HG02840 (cell line): ENCODE results near the gene FZR1.
"Not testable (repeated sequence)": the region's sequence is repeated elsewhere in the genome, so short reads cannot be mapped to it uniquely, and the experiment has no call there.

ENCODE experiments used
- ATAC-seq: cut with Tn5 transposase; IDR thresholded peaks from one replicate; pipeline ENCODE4 v1.9.1; 2021; ENCODE audit warnings: mild to moderate bottlenecking, moderate library complexity, moderate number of reproducible peaks; ENCODE audit not compliant: unreplicated experiment, low FRiP score

Gene FZR1

DNA sequence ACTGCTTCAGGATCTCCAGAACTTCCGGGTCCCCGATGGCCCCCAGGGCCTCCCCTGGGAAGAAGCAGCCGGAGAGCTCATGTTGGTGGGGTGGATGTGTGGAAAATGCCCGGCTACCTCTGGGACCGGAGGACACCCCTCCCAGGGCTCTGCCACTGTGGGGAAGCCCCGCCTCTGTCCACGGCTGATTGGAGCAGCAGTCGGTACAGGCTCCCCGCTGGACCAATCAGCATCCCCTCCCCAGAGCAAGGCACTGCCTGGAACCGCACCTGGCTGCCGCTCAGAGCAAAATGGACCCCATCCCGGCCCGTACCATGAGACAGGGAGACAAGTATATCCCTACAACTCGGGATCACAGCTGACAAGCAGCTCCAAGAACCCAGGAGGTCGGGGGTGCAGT is 12.1 kb upstream of the FZR1 start:
- ATAC-seq, result no peak

DNA sequence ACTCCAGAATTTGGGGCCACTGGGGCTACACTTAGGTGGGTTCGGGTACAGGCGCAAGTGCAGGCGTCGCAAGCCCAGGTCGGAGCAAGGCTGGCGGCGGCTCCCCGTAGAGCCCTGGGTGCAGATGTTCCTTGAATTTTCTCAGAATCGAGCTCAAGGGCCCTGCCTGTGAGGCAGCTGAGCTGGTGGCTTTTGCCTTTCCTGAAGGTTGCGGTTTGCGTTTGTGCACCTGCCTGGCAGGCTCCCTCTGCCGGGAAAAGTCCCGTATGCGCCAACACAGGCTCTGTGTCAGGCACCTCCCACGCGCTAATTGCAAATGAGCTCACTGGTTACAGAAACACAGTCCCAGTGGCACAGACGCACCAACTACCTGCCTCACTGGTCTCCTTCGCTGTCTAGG is 11.6 kb upstream of the FZR1 start:
- no peak for ATAC-seq

DNA sequence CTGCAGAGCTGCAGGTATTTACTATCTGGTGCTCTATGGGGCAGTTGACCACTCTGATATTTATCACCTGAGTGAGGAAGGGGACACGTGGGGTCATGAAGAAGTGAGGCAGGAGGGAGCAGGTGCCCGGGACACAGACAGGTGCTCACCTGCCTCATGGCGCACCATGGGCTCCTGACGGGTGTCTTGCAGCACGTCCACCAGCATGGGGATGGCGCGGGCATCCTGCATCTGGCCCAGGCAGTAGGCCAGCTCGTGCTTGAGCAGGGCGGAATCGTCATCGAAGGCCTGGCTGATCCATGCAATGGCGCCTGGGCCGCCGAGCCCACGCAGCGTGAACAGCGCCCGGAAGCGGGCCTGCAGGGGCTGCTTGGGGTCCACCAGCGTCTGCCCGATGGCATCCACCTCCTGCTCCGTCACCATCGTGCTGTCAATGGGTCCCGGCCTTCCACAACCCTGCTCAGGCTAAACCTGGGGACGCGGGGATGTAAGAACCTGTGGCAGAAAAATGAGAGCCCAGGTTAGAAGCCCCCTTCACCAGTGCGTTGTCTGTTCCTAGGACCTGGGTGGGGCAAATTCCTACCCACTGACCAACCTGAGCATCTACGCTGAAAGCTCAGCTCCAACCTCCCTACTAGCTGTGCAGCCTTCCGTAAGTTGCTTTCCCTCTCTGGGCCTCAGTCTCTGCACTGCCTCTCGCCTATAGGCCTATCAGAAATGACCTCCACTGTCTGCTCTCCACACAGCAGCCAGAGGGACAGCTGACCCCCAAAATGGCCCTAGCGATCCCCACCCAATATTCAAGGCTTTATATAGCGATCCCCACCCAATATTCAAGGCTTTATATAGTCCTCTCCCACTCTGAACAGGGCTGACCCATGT is 9.5 kb upstream of the FZR1 start:
- no peak for ATAC-seq

DNA sequence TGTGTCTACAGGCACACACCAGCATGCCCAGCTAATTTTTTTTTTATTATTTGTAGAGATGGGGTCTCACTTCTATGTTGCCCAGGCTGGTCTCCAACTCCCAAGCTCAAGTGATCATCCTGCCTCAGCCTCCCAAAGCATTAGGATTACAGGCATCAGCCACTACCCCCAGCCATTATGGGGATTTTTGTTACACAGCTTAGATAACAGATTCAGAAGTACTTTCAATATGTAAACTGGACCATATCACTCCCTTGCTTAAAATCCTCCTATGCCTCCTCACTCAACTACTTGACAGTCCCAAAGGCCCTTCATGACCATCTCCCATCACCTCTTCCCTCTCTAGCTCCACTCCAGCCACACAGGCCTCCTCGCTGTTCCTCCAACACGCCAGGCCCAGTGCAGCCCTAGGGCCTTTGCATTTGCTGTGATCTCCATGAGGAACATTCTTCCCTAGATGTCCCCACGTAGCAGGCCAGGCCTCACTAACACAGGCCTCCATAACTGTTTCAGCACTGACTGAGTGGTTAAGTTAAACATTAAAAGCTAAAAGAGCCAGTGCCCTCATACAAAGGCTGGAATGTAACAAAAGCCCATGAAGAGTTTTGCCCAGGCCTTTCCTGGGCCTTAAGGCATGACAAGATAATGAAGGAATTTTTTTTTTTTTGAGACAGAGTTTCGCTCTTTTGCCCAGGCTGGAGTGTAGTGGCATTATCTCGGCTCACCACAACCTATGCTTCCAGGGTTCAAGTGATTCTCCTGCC is 8.2 kb upstream of the FZR1 start:
- no peak for ATAC-seq

DNA sequence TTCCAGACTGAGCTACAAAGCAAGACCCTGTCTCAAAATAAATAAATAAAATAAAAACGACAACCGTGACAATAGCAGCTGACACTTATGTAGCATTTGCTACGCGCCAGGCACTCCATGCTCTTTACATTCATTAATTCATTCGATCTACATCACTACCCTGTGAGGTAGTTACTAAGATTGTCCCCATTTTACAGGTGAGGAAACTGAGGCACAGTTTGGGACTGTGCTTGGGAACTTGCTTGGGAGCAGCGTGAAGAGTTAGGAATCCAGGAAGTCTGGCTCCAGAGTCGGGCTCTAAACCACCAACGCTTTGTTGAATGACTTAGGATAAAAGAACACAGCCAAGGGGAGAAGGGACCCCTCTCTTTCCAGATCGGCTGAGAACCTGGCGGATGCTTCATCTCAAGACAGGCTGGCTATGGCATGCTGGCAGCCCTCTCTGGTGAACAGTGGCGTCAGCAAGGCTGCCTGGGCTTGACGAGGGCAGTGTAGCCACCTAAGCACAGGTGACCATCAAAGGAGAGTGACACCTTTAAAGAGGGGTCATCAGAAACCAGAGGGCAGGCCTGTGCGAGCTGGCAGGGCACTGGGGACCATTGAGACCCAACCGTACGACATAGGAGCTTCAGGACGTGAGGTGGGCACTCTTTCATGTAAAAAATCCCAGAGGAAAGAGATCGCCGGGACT is 6.2 kb upstream of the FZR1 start:
- ATAC-seq, result no peak

DNA sequence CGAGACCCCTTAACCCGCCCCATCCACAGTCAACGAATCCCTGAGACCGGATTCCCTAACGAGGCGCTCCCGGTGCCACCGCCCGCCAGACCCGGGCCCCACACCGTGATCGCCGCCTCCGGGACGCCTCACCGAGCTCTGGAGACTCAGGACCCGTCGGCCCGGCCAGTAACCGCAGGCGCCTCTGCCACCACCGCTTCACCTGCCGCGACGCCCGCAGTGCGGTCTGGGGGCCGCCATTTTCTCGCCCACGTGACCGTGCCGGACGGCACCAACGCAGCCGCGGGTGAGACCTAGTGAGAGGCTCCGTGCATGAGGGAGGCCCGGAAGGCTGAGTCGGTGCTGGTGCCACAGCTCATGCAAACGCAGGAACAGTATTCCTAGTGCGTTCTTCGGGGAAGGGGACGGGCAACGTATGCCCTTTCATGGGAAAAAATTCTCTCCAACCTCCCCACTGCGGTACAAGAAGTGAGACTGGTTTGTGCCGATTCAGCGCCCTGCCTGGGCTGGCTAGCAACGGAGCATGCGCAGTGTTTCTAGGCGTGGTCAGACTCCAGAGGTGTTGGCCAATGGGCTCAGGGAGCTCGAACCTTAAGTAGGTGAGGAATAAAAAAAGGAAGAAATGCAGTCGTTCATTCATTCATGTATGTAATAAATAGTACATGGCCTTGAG is 5.5 kb upstream of the FZR1 start, which contains the start of gene DOHH:
TSS of gene DOHH (minus strand) at position 246 of the 673 bp plus-strand sequence. CDS start 3,860 bp downstream, outside the sequence.
- ATAC-seq, result peak; percentile 81

DNA sequence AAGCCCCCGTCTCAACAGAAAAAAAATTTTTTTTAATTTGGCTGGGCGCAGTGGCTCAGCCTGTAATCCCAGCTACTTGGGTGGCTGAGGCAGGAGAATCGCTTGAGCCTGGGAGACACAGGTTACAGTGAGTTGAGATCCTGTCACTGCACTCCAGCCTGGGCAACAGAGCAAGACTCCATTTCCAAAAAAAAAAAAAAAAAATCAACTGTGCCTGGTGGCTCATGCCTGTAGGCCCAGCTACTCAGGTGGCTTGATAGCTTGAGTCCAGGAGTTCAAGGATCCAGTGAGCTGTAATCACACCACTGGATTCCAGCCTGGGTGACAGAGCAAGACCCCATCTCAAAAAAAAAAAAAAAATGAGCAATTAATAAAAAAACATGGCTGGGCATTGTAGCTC is 4.3 kb upstream of the FZR1 start:
- no peak for ATAC-seq

DNA sequence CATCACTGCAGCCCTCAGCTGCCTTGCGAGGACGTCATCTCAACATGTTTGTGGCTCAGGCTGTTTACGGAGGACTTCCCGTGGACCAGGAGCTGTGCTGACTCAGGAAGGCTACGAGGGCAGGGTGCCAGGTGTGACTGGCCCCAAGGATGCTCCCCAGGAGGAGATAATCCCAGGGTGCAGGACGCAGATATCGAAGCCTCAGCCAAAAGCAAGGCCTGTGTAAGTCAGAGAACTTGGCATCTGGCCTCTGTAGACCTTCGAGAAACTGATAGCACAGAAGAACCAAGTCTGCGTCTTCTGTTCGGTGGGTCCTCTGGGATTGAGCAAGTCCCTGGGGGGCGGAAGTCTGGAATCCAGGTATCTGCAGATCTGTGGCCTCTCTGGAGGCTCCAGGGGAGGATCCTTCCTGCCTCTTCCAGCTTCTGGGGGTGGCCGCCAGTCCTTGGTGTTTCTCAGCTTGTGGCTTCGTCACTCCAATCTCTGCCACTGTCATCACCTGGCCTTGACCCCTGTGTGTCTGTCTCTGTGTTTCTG is 3.0 kb upstream of the FZR1 start:
- ATAC-seq, result no peak

DNA sequence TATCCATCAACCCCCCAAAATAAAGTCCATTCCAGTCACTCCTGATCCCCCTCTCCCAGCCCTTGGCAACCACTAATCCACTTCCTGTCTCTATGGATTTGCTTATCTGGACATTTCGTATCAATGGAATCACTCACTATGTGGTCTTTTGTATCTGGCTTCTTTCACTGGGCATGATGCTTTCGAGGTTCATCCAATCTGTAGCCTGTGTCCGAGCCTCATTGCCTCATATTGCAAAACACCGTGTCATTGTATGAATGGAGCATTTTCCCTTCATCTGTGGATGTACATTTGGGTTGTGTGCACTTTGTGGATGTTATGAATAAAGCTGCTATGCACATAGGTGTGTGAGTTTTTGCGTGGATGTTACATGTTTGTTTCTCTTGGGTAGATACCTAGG is 1.4 kb upstream of the FZR1 start:
- ATAC-seq, result no peak

DNA sequence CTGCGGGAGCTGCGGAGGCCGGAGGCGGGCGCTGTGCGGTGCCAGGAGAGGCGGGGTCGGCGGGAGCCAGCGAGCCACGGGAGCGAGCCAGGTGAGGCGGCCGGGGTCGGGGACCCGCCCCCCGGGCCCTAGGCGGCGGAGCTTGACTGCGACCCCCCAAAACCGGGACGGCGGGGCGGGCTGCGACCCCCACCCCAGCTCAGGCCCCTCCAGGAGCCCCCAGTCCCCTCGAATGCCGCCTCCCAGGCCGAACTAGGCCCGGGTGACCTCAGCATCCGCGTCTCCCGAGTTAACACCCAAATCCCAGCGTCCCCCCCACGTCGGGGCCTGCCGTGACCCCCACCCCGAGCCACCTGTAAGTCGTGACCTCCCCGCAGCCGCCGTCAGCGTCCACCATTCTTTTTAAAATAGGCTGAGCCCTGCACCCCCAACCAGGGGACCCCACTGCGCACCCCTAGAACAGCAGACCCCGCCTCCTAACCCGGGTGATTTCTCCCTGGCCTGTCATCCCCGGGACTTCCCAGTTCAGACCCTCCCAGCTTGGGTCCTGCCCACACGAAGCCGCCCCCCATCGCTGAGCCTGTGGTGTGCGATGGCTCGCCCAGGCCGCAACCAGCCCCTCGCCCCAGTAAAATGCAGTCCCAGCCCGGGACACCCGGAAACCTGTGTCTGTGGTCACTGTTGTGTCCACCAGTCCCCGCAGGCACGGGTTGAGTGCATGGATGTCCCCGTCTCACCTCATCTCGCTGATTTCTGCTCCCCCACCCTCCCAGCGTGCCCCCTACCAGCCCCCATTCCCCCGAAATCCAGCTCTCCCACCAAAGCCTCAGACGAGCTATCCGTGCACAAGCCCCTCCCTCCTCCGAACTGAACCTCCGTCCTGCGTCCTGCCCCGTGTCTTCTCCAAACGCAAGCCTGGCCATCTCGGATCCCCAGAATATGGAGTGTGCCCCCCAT is 551 bp downstream of the FZR1 start:
- peak; percentile 43 for ATAC-seq

DNA sequence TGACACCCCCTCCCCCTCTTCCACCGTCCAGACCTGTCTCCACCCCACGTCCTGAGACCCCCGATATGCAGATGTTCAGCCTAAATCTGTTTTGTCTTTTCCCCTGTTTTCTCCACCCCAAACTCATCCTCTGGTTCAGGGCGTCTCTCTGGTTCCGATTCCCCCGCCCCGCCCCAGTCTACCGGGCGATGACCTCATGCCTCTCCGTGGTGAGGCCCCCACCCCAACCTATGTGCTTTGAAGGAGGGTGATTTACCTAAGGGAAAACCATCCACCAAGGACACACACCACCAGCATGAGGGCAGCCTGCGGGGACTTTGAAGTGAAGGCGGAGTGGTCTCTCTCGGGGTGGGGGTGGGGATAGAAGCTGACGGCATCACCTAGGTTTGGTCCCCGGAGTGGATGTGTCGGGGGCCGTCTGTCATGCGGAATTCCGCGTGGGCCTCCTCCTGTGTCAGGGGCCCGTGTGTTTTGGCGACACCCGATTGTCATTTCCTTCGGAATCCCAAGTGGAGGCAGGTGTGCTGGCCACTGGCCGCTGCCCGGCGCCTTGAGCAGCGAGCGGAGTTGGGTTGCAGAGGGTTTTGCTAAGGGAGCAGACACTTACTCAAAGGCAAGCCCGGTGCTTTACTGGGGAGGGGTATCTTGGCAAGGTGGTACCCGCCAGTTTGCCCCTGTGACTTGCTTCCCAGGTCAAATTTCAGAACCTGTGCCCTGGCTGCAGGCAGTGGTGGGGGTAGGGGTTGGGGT is 1.4 kb downstream of the FZR1 start:
- ATAC-seq, result no peak

DNA sequence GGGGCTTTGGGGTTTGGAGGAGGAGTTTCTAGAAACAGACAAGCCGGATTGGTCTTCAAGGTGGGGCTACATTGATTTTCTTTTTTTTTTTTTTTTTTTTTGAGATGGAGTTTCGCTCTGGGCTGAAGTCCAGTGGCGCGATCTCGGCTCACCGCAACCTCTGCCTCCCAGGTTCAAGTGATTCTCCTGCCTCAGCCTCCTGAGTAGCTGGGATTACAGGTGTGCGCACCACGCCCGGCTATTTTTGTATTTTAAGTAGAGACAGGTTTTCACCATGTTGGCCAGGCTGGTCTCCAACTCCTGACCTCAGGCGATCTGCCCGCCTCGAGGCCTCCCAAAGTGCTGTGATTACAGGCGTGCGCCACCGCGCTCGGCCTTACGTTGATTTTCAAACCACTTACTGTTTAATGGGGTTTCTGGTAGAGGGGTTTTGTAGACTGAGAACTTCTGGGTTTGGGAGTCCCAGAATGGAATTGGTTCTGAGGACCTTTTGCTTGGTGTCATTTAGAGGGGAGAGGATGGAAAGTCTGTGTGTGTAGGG is 2.1 kb downstream of the FZR1 start:
- not testable (repeated sequence) for ATAC-seq

DNA sequence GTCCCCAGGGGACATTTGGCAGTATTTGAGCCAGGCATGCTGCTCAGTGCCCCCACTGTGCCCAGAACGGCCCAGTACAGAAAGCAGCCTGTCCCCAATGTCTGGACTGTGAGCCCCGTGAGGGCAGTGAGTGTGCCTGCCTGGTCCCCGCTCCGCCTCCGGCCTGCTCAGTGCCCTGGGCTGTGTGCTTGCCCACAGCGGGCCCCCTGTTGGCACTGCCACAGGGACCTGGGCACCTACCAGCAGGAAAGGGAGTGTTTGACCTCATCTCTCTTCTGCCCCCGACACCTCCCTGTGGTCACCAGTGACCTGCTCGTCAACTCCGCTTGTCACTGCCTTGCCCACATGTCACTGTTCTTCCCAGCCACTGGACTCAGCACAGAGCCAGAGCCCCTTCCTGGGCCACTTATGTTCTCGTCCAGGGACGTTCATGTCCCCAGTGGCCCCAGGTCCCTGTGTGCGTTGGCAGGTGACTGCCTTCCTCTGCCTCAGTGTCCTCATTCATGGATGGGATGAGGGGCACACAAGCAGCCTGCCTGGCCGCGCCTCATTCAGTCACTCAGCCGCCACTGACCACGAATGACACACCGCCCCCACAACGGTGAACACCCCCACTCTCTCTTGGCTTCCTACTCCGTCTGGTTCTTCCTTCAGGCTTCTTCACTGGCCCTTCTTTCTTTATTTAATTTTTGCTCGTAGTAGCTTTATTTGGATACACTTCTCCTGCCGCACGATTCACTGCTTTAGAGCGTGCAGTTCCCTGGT is 2.8 kb downstream of the FZR1 start:
- ATAC-seq, result no peak

DNA sequence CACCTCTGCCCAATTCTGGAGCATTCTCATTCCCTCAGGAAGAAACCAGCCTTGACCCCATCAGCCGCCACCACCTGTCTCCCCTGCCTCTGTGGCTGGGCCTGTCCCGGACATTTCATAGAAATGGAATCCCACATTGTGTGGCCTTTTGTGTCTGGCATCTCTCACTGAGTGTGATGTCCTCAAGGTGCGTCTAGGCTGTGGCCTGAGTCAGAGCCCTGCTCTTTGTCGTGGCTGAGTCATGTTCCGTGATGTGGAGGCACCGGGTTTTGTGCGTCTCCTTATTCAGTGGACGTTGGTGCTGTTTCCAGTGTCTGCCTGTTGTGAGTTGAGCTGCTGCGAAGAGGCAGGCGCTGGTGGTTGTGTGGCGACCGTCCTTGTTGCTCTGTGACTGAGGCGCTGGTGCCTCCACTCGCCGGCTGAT is 3.5 kb downstream of the FZR1 start:
- no peak for ATAC-seq

DNA sequence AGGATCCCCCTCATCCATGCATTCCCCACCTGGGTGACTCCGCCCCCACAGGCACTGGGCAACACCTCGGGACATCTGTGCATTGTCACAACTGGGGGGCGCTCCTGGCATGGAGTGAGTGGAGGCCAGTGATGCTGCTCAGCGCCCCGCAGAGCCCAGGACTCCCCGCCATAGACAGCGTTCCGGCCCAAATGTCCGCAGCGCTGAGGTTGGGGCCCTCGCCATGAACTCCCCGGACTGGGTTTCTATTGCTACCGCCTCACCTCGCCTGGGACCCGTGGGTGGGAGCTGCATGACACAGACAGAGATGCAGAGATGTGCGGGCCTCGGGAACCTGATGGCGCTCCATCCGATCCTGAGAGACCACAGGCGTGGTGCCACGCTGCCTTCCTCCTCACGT is 4.6 kb downstream of the FZR1 start:
- no peak for ATAC-seq

DNA sequence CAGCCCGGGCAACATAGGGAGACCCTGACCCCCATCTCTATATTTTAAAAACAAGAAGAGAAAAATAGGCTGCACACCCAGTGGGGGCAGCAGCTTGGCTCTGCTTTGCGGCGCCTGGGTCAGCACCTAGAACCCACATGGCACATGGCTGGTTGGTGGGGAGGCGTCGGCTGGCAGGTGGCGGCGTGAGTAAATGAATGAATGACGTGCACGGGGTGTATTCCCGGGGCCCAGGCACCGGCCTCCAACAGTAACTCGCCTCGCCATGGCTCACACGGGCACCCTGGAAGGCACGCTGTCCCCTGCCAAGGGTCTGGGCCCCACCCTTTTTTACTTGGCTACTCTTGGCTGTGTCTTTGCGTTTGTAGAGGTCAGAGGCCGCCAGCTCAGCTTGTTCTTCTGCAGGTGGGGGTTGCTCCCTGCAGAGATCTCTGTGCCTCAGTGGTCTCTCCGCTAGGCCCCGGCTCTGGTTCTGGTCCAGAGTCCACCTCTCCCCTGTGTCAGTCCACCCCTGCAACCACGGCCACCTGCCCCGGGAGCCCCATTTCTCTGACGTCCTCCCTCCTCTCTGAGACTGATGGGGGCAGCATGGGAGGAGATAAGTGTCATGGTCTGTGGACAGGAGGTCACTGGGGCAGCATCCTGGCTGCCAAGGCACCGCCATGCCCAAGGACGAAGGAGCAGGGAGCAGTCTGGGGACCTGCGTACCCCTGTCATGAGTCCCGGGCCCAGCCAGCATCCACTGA is 5.6 kb downstream of the FZR1 start:
- ATAC-seq, result no peak
